ENCODE measurements around the gene SP5. TPM values are rescaled to one million over a fixed set of nuclear protein-coding genes. Genes with fewer than 3 reads are reported as not detected.

SP5 gene
- total and polyA plus RNA-seq, 9 of the 15 experiments (the other 6 are each of a cell fraction or from before 2014, with no cell fraction given): 0.03 to 1.7 (median 0.16) TPM; not detected in 1

- no peak for TF ChIP-seq POU5F1 (IDR thresholded peaks at IDR 0.05; ENCODE audit: borderline replicate concordance, low read depth, low read length, partially characterized antibody)
- peak; percentile 90 for TF ChIP-seq ARID3A (IDR thresholded peaks at IDR 0.05; ENCODE audit: borderline replicate concordance, low read depth, low read length)
- peak; percentile 85 for TF ChIP-seq ATF3 (IDR thresholded peaks at IDR 0.05)
- TF ChIP-seq ATF3 (CRISPR knock-in tag; conservative IDR thresholded peaks at IDR 0.05): no peak
- no peak for TF ChIP-seq CCNT2 (IDR thresholded peaks at IDR 0.05; ENCODE audit: borderline replicate concordance, extremely low read depth, insufficient read length, low read depth, low read length)
- peak; percentile 69 for TF ChIP-seq ARID1B (IDR thresholded peaks at IDR 0.05)
- no peak for TF ChIP-seq ZSCAN32 (CRISPR knock-in tag; IDR thresholded peaks at IDR 0.05)
- TF ChIP-seq NCOA6 (IDR thresholded peaks at IDR 0.05): no peak
- peak; percentile 86 for TF ChIP-seq ZFP91 (CRISPR knock-in tag; IDR thresholded peaks at IDR 0.05)
- peak; percentile 45; the same call in 1 of the 2 replicates for TF ChIP-seq CBFA2T3 (IDR thresholded peaks at IDR 0.05)
- TF ChIP-seq ZNF639 (CRISPR knock-in tag; conservative IDR thresholded peaks at IDR 0.05 in 1 of 2, IDR thresholded peaks at IDR 0.05 in 1 of 2): no peak; a peak in 1 of 4 replicates
- TF ChIP-seq SRSF9 (IDR thresholded peaks at IDR 0.05; ENCODE audit: borderline replicate concordance, low read depth, low read length): no peak
- peak; percentile 63; the same call in 1 of the 2 replicates for TF ChIP-seq ATF7 (IDR thresholded peaks at IDR 0.05)
- peak; percentile 84 for TF ChIP-seq SMARCA4 (IDR thresholded peaks at IDR 0.05)
- TF ChIP-seq KDM1A (IDR thresholded peaks at IDR 0.05): peak in 1 of 2 experiments; percentile 37; a peak in 1 of 4 replicates
- no peak for TF ChIP-seq PHF8 (IDR thresholded peaks at IDR 0.05; ENCODE audit: borderline replicate concordance, low read length)
- TF ChIP-seq JUND (IDR thresholded peaks at IDR 0.05; ENCODE audit: borderline replicate concordance, low read depth, low read length): peak; percentile 91
- TF ChIP-seq JUND (tag; IDR thresholded peaks at IDR 0.05; ENCODE audit: borderline replicate concordance, low read depth, low read length): peak; percentile 90
- TF ChIP-seq PML (IDR thresholded peaks at IDR 0.05; ENCODE audit: low read length): no peak
Measured at GRCh38 chr2:170747921-170748320, 32.8 kb downstream of the SP5 start (continued).
